IPS DF 4.7 (cell line): ENCODE measurements around the gene SMIM24.
"Not testable (repeated sequence)": the region's sequence is repeated elsewhere in the genome, so short reads cannot be mapped to it uniquely, and the experiment has no call there.

ENCODE experiments used
- DNase-seq: peaks from one replicate; pipeline ENCODE4 v3.0.0-alpha.2; 2013; ENCODE audit warnings: low spot score; ENCODE audit errors: extremely low read depth

SMIM24 gene

GRCh38 chr19:3456925-3457527 is 23.3 kb downstream of the SMIM24 start:
- no peak for DNase-seq

- DNase-seq: no peak
Observed at GRCh38 chr19:3455960-3456601, 24.2 kb downstream of the SMIM24 start.

DNA sequence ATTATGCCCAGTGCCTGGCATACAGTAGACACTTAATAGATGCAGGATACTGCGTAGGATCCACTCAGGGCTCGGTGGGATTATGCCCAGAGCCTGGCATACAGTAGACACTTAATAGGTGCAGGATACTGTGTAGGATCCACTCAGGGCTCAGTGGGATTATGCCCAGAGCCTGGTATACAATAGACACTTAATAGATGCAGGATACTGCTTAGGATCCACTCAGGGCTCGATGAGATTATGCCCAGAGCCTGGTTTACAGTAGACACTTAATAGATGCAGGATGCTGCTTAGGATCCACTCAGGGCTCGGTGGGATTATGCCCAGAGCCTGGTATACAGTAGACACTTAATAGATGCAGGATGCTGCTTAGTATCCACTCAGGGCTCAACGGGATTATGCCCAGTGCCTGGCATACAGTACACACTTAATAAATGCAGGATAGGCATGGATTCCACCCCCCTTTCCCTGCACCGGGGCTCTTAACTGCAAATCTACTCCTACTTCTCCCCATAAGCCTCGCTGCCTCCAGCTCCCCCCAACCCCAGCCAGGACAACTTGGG is 24.9 kb downstream of the SMIM24 start:
- no peak for DNase-seq

DNA sequence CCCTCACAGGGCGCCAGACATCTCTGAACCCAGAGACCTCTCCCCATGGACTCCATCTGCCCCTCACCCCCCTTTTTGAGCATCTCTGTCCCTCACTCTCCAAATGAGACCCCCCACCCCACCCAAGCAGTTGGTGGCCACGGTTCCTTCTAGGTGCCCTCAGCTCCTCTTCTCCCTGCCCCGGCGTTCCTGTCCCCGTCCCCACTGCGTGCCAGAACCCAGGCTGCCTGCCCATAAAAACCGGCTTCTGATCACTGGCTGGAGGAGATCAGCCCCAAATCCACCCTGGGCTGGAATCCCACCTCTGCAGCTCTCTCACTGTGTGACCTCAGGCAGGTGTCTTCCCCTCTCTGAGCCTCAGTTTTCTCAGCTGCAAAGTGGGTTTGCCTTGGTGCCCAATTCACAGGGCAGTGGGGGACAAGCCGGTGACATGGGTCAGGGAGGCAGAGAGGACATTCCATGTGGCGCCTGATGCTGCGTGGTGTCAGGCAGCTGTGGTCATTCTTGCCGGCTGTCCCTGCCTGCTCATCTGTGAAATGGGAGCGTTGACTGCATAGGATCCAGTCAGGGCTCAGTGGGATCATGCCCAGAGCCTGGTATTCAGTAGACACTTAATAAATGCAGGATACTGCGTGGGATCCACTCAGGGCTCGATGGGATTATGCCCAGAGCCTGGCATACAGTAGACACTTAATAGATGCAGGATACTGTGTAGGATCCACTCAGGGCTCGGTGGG is 25.5 kb downstream of the SMIM24 start:
- no peak for DNase-seq

- DNase-seq: no peak
Observed at GRCh38 chr19:3453840-3454239, 26.5 kb downstream of the SMIM24 start.

DNA sequence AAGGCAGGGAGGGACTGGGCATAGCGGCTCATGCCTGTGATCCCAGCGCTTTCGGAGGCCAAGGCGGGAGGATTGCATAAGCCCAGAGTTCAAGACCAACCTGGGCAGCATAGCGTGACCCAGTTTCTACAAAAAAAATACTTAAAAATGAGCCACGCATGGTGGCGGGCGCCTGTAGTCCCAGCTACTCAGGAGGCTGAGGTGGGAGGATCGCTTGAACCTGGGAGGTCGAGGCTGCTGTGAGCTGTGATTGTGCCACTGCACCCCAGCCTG is 27.4 kb downstream of the SMIM24 start:
- DNase-seq: not testable (repeated sequence)

DNA sequence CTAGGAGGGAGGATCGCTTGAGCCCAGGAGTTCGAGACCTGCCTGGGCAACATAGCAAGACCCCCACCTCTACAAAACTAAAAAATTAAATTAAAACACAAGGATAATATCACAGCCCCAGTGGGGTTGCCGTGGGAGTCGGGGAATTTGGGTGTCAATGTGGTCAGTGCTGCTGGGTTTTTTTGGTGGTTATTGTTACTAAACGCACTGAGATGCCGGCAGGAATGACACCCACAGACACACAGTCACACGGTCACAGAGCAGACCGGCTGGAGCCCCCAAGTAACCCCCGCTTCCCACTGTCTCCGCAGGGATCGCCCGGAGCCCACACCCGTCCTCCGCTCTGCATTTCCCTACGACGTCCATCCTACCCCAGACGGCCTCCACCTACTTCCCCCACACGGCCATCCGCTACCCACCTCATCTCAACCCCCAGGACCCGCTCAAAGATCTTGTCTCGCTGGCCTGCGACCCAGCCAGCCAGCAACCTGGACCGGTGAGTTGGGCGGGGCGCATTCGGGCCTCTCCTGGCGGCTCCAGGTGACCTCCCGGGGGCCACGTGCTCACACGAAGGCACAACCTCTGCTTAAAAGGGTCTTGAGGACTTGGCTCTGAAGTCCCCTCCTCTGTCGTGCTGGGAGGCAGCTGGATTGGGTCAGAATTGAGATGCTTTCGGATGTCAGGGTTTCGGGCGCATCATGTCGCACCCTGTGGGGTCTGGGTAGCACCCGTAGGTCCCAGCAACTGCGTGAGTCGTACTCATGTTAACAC is 28.0 kb downstream of the SMIM24 start:
- DNase-seq: no peak

GRCh38 chr19:3451451-3451866 is 28.9 kb downstream of the SMIM24 start:
- no peak for DNase-seq

DNA sequence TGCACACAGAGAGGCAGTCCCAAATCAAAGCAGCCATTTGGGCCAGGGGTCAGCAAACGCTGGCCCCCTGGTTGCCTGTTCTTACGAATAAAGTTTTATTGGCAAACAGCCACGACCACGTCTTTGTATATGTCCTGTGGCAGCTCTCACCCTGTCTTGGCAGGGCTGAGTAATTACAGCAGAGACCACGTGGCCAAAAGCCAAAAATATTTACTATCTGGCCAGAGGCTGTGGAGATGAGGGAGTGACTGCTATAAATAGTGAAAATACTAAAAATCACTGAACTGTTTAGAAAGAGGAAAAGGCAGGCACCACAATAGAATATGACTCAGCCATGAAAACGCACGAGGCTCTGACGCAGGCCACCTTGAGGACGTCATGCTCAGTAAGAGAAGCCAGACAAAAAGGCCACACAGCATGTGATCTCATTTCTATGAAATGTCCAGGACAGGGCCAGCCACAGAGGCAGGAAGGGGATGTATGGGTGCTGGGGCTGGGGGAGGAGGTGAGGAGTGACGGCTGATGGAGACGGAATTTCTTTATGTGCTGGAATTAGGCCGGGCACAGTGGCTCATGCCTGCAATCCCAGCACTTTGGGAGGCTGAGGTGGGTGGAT is 29.4 kb downstream of the SMIM24 start:
- no peak for DNase-seq

DNA sequence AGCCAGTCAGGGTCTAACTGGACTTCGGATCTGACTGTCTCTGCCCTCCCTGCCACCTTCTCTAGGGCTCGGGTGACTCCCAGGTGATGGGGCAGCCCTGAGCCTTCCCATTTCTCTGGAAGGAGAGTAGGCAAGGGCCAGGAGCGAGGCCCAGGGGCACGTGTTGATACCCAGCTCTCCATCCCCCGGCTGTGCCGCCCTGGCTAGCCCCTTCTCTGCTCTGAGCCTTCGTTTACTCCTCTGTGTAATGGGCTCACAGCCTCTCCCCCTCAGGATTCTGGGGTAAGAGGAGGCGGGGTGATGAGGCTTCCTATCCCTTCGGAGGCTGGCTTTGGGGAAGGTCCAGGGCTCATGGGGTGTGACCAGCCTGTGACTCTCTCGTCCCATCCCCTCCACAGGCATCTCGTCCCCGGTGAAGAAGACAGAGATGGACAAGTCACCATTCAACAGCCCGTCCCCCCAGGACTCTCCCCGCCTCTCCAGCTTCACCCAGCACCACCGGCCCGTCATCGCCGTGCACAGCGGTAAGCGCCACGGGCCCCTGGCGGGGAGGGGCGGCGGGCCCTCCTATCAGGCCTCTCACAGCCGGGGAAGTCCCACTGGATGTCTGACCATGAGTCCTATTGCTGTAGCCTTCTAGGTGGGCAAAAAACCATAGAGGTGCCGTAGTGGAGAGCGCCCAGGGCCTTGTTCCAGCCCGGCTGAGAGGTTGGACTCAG is 31.6 kb downstream of the SMIM24 start:
- DNase-seq: no peak

DNA sequence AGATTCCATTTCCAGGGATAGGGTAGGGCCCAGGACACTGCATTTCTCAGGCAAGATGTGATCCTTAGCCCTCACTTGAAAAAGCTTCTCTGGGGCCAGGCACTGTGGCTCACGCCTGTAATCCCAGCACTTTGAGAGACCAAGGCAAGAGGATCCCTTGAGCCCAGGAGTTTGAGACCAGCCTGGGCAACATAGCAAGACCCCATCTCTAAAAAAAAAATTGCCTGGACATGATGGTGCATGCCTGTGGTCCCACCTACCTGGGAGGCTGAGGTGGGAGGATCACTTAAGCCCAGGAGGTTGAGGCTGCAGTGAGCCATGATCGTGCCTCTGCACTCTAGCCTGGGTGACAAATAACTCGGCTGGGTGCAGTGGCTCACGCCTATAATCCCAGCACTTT is 33.7 kb downstream of the SMIM24 start:
- not testable (repeated sequence) for DNase-seq

DNA sequence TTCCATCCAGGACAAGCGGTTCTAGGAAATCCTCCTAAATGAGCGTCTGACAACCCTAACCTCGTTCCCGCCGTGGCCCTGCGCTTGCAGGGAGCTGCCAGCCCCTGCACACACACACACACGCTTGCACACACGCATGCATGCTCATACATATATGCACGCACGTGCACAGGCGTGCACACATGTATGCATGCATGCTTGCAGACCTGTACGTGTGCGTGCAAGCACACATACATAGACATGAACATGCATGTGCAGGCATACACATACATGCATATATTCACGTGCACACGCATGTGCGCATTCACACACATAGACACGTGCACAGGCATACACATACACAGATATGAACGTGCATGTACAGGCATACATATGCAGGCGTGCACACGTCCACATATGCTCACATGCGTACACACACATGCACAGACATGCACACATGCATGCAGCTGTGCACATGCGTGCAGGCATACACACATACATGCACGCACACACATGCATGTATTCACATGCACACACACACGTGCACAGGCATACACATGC is 35.6 kb downstream of the SMIM24 start:
- no peak for DNase-seq

DNA sequence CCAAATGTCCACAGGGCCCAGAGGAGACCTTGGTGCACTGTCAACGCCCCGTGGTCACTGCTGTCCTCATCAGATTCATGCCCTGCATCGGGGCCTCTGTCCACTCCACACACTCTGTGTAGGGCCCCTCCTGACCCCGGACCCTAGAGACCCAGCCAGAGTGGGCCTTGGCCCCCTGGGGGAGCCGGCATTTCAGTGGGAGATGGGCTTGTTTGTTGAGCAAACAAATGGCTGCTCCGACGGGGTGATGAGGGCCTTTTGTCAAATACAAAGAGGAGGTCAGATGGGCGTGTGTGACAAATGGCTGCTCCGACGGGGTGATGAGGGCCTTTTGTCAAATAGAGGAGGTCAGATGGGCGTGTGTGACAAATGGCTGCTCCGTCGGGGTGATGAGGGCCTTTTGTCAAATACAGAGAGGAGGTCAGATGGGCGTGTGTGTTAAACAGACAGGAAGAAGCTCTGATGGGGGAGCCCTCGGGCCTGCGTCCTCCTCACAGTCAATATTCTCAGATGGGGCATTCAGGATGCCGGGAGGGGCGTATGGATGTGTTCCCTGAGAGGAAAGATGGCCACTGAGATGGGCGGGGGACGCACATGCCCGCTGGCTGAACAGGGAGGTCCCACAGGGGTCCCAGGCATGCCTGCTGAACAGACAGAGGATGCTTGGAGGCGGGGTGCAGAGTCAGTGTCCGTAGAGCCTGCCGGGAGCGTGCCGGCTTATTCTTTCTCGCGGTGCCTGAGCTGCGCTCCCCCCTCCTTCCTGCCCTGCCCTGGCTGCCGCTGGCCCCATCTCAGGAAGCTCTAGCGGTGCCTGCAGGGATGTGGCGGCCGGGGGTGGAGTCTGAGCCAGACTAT is 36.3 kb downstream of the SMIM24 start:
- DNase-seq: no peak

- no peak for DNase-seq
Observed at GRCh38 chr19:3442487-3443071, 37.7 kb downstream of the SMIM24 start.

DNA sequence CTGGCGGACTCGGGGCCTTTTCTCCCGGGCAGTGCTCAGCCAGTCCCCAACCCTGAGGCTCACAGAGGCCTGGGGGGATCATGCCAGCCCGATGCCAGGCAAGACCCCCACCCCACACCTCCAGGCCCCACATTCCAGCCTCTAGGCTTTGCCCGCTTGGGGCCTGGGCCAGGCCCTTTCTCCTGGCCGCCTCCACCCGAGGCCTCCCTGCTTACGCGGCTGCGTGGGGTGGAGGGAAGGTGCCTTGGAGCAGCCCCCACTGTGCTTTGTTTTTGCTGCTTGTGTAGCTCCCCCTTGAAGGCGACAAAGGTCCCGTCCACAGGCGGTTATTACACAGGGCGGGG is 38.4 kb downstream of the SMIM24 start:
- no peak for DNase-seq

- no peak for DNase-seq
Observed at GRCh38 chr19:3441089-3441985, 39.0 kb downstream of the SMIM24 start.

GRCh38 chr19:3440082-3440481 is 40.2 kb downstream of the SMIM24 start:
- no peak for DNase-seq
